ENCODE data around the gene SIGLEC7.

The SIGLEC7 gene

GRCh38 chr19:51143486-51143885, 1.4 kb downstream of the SIGLEC7 start:
- Histone ChIP-seq H3K4me1 (ENCODE audit: control insufficient read depth, insufficient read depth, low read length) (peaks cover 9% of the 10 kb centered on the region), H3K9me3 (ENCODE audit: control insufficient read depth, insufficient read depth, low read length) (no peaks in the 10 kb centered on the region), H3K9ac (ENCODE audit: low read depth, low read length) (no peak overlapping the region), H3K4me3 (ENCODE audit: low read depth, low read length) (no peak overlapping the region), H3K27me3 (ENCODE audit: control insufficient read depth, insufficient read depth, low read length) (no peaks in the 10 kb centered on the region), H3K36me3 (ENCODE audit: control insufficient read depth, insufficient read depth, low read length) (no peaks in the 10 kb centered on the region)

- no peak overlapping the region for H3K9ac ChIP-seq (ENCODE audit: low read depth, low read length)
- no peak overlapping the region for H3K4me3 ChIP-seq (ENCODE audit: low read depth, low read length)
- no peaks in the 10 kb centered on the region for H3K9me3 ChIP-seq (ENCODE audit: control insufficient read depth, insufficient read depth, low read length)
- H3K27me3 ChIP-seq (ENCODE audit: control insufficient read depth, insufficient read depth, low read length), result no peaks in the 10 kb centered on the region
- peaks cover 9% of the 10 kb centered on the region for H3K4me1 ChIP-seq (ENCODE audit: control insufficient read depth, insufficient read depth, low read length)
- H3K36me3 ChIP-seq (ENCODE audit: control insufficient read depth, insufficient read depth, low read length), result no peaks in the 10 kb centered on the region
These were observed 2.5 kb downstream of the SIGLEC7 start for GRCh38 chr19:51144482-51145045.

GRCh38 chr19:51145916-51146493, 3.9 kb downstream of the SIGLEC7 start:
- no peaks in the 10 kb centered on the region for H3K36me3 ChIP-seq (ENCODE audit: control insufficient read depth, insufficient read depth, low read length)
- H3K9ac ChIP-seq (ENCODE audit: low read depth, low read length), result no peak overlapping the region
- H3K4me1 ChIP-seq (ENCODE audit: control insufficient read depth, insufficient read depth, low read length), result peaks cover under 1% of the 10 kb centered on the region
- H3K27me3 ChIP-seq (ENCODE audit: control insufficient read depth, insufficient read depth, low read length), result no peaks in the 10 kb centered on the region
- H3K4me3 ChIP-seq (ENCODE audit: low read depth, low read length), result no peak overlapping the region
- no peaks in the 10 kb centered on the region for H3K9me3 ChIP-seq (ENCODE audit: control insufficient read depth, insufficient read depth, low read length)

- Histone ChIP-seq H3K9me3 (ENCODE audit: control insufficient read depth, insufficient read depth, low read length) (no peaks in the 10 kb centered on the region), H3K27me3 (ENCODE audit: control insufficient read depth, insufficient read depth, low read length) (no peaks in the 10 kb centered on the region), H3K4me3 (ENCODE audit: low read depth, low read length) (no peak overlapping the region), H3K36me3 (ENCODE audit: control insufficient read depth, insufficient read depth, low read length) (no peaks in the 10 kb centered on the region), H3K4me1 (ENCODE audit: control insufficient read depth, insufficient read depth, low read length) (no peaks in the 10 kb centered on the region), H3K9ac (ENCODE audit: low read depth, low read length) (no peak overlapping the region)
These were observed 4.7 kb downstream of the SIGLEC7 start for GRCh38 chr19:51146751-51147150.

GRCh38 chr19:51147663-51148062, 5.6 kb downstream of the SIGLEC7 start:
- Histone ChIP-seq H3K9ac (ENCODE audit: low read depth, low read length) (no peak overlapping the region), H3K4me1 (ENCODE audit: control insufficient read depth, insufficient read depth, low read length) (no peaks in the 10 kb centered on the region), H3K9me3 (ENCODE audit: control insufficient read depth, insufficient read depth, low read length) (no peaks in the 10 kb centered on the region), H3K36me3 (ENCODE audit: control insufficient read depth, insufficient read depth, low read length) (no peaks in the 10 kb centered on the region), H3K4me3 (ENCODE audit: low read depth, low read length) (no peak overlapping the region), H3K27me3 (ENCODE audit: control insufficient read depth, insufficient read depth, low read length) (no peaks in the 10 kb centered on the region)

GRCh38 chr19:51148580-51148979, 6.5 kb downstream of the SIGLEC7 start:
- H3K4me3 ChIP-seq (ENCODE audit: low read depth, low read length), result no peak overlapping the region
- no peaks in the 10 kb centered on the region for H3K36me3 ChIP-seq (ENCODE audit: control insufficient read depth, insufficient read depth, low read length)
- H3K9me3 ChIP-seq (ENCODE audit: control insufficient read depth, insufficient read depth, low read length), result no peaks in the 10 kb centered on the region
- no peaks in the 10 kb centered on the region for H3K4me1 ChIP-seq (ENCODE audit: control insufficient read depth, insufficient read depth, low read length)
- no peak overlapping the region for H3K9ac ChIP-seq (ENCODE audit: low read depth, low read length)
- no peaks in the 10 kb centered on the region for H3K27me3 ChIP-seq (ENCODE audit: control insufficient read depth, insufficient read depth, low read length)

- Histone ChIP-seq H3K4me3 (ENCODE audit: low read depth, low read length) (no peak overlapping the region), H3K4me1 (ENCODE audit: control insufficient read depth, insufficient read depth, low read length) (no peaks in the 10 kb centered on the region), H3K9ac (ENCODE audit: low read depth, low read length) (no peak overlapping the region), H3K9me3 (ENCODE audit: control insufficient read depth, insufficient read depth, low read length) (no peaks in the 10 kb centered on the region), H3K27me3 (ENCODE audit: control insufficient read depth, insufficient read depth, low read length) (no peaks in the 10 kb centered on the region), H3K36me3 (ENCODE audit: control insufficient read depth, insufficient read depth, low read length) (no peaks in the 10 kb centered on the region)
These were observed 8.5 kb downstream of the SIGLEC7 start for GRCh38 chr19:51150627-51151026.

- Histone ChIP-seq H3K27me3 (ENCODE audit: control insufficient read depth, insufficient read depth, low read length) (peaks cover 13% of the 10 kb centered on the region), H3K36me3 (ENCODE audit: control insufficient read depth, insufficient read depth, low read length) (no peaks in the 10 kb centered on the region), H3K4me1 (ENCODE audit: control insufficient read depth, insufficient read depth, low read length) (peaks cover 2% of the 10 kb centered on the region), H3K4me3 (ENCODE audit: low read depth, low read length) (no peak overlapping the region), H3K9ac (ENCODE audit: low read depth, low read length) (no peak overlapping the region), H3K9me3 (ENCODE audit: control insufficient read depth, insufficient read depth, low read length) (no peaks in the 10 kb centered on the region)
These were observed 14.6 kb downstream of the SIGLEC7 start for GRCh38 chr19:51156710-51157109.

GRCh38 chr19:51157265-51157664, 15.2 kb downstream of the SIGLEC7 start:
- no peak overlapping the region for H3K4me3 ChIP-seq (ENCODE audit: low read depth, low read length)
- H3K27me3 ChIP-seq (ENCODE audit: control insufficient read depth, insufficient read depth, low read length), result peaks cover 13% of the 10 kb centered on the region
- H3K36me3 ChIP-seq (ENCODE audit: control insufficient read depth, insufficient read depth, low read length), result no peaks in the 10 kb centered on the region
- no peak overlapping the region for H3K9ac ChIP-seq (ENCODE audit: low read depth, low read length)
- no peaks in the 10 kb centered on the region for H3K9me3 ChIP-seq (ENCODE audit: control insufficient read depth, insufficient read depth, low read length)
- H3K4me1 ChIP-seq (ENCODE audit: control insufficient read depth, insufficient read depth, low read length), result peaks cover 2% of the 10 kb centered on the region

GRCh38 chr19:51158474-51159129, 16.5 kb downstream of the SIGLEC7 start:
- Histone ChIP-seq H3K4me1 (ENCODE audit: control insufficient read depth, insufficient read depth, low read length) (peaks cover 2% of the 10 kb centered on the region), H3K4me3 (ENCODE audit: low read depth, low read length) (no peak overlapping the region), H3K27me3 (ENCODE audit: control insufficient read depth, insufficient read depth, low read length) (peaks cover 13% of the 10 kb centered on the region), H3K9ac (ENCODE audit: low read depth, low read length) (no peak overlapping the region), H3K9me3 (ENCODE audit: control insufficient read depth, insufficient read depth, low read length) (no peaks in the 10 kb centered on the region), H3K36me3 (ENCODE audit: control insufficient read depth, insufficient read depth, low read length) (no peaks in the 10 kb centered on the region)

GRCh38 chr19:51159656-51160055, 17.6 kb downstream of the SIGLEC7 start:
- Histone ChIP-seq H3K4me1 (ENCODE audit: control insufficient read depth, insufficient read depth, low read length) (peaks cover 2% of the 10 kb centered on the region), H3K9me3 (ENCODE audit: control insufficient read depth, insufficient read depth, low read length) (no peaks in the 10 kb centered on the region), H3K9ac (ENCODE audit: low read depth, low read length) (no peak overlapping the region), H3K4me3 (ENCODE audit: low read depth, low read length) (no peak overlapping the region), H3K36me3 (ENCODE audit: control insufficient read depth, insufficient read depth, low read length) (no peaks in the 10 kb centered on the region), H3K27me3 (ENCODE audit: control insufficient read depth, insufficient read depth, low read length) (peaks cover 13% of the 10 kb centered on the region)

- H3K9me3 ChIP-seq (ENCODE audit: control insufficient read depth, insufficient read depth, low read length), result no peaks in the 10 kb centered on the region
- no peak overlapping the region for H3K4me3 ChIP-seq (ENCODE audit: low read depth, low read length)
- H3K27me3 ChIP-seq (ENCODE audit: control insufficient read depth, insufficient read depth, low read length), result peaks cover 13% of the 10 kb centered on the region
- no peak overlapping the region for H3K9ac ChIP-seq (ENCODE audit: low read depth, low read length)
- no peaks in the 10 kb centered on the region for H3K36me3 ChIP-seq (ENCODE audit: control insufficient read depth, insufficient read depth, low read length)
- H3K4me1 ChIP-seq (ENCODE audit: control insufficient read depth, insufficient read depth, low read length), result peaks cover 2% of the 10 kb centered on the region
These were observed 19.2 kb downstream of the SIGLEC7 start for GRCh38 chr19:51161266-51161665.

Measured in iPS-15b (cell line).